CD4-positive, alpha-beta T cell (primary cell): ENCODE measurements around the gene FCMR. TPM values are rescaled to one million over a fixed set of nuclear protein-coding genes. Genes with fewer than 3 reads are reported as not detected.

Source experiments
- total RNA-seq, 174 experiments: library from RNA in 2 of 174; stranded (reverse) in 2 of 174; gene quantifications; one replicate each; pipeline ENCODE4 v1.2.3 and lab custom pipeline; 2021 to 2026

Gene FCMR
- total RNA-seq, 2 experiments from 2014 or later: 171 to 186 TPM

Other genes with a start within 250 kb of the FCMR start
- 100 to 1,000 TPM; 157 to 166 TPM for gene MAPKAPK2, start 237.0 kb downstream of the FCMR start, total RNA-seq
- gene IL19, start 151.2 kb downstream of the FCMR start, total RNA-seq: not detected
- gene IL10, start 149.4 kb downstream of the FCMR start, total RNA-seq: under 1 TPM; 0.27 to 0.87 TPM
- gene IL20, start 56.3 kb downstream of the FCMR start, total RNA-seq: not detected
- gene IL24, start 24.5 kb downstream of the FCMR start, total RNA-seq: not detected
- gene PIGR, start 24.5 kb upstream of the FCMR start, total RNA-seq: not detected
- not detected for gene FCAMR, start 48.5 kb upstream of the FCMR start, total RNA-seq
- under 1 TPM; 0.25 to 0.36 TPM for gene C1orf116, start 110.8 kb upstream of the FCMR start, total RNA-seq
- gene YOD1, start 129.3 kb upstream of the FCMR start, total RNA-seq: 10 to 100 TPM; 17.9 TPM
- 1 to 10 TPM; 3.2 to 4.0 TPM for gene PFKFB2, start 131.3 kb upstream of the FCMR start, total RNA-seq
- 1 to 10 TPM; 1.6 to 2.1 TPM for gene C4BPB, start 166.9 kb upstream of the FCMR start, total RNA-seq
- gene C4BPA, start 182.3 kb upstream of the FCMR start, total RNA-seq: not detected